Sigmoid colon (tissue), 7 donors: ENCODE data around the gene SP2. TPM values are rescaled to one million over a fixed set of nuclear protein-coding genes. Genes with fewer than 3 reads are reported as not detected.

Source experiments
- DNase-seq: peaks from one replicate; pipeline ENCODE4 v3.0.0-alpha.2; 2019
- H3K27ac ChIP-seq, 4 donors: fragments of 200-600 bp; sonication (generic); one replicate each; pipeline ENCODE4 v1.5.1; 2016 to 2019; ENCODE audit warnings: mild to moderate bottlenecking in 1 of 4
- H3K27me3 ChIP-seq, 3 donors: fragments of 200-600 bp; sonication (generic); one replicate each; pipeline ENCODE4 v1.5.1; 2019; ENCODE audit warnings: mild to moderate bottlenecking in 1 of 3
- H3K36me3 ChIP-seq, 4 donors: fragments of 200-600 bp; sonication (generic); one replicate each; pipeline ENCODE4 v1.5.1; 2016 to 2019
- H3K4me1 ChIP-seq, 4 donors: fragments of 200-600 bp; sonication (generic); one replicate each; pipeline ENCODE4 v1.5.1; 2017 to 2019
- H3K4me3 ChIP-seq, 4 donors: fragments of 200-600 bp; sonication (generic); one replicate each; pipeline ENCODE4 v1.5.1; 2017 to 2019; ENCODE audit warnings: mild to moderate bottlenecking in 2 of 4, moderate library complexity in 1 of 4
- H3K9me3 ChIP-seq, 4 donors: fragments of 200-600 bp in 3 of 4; sonication (generic) in 3 of 4; one replicate each; pipeline versions ENCODE4 v1.5.1 to v1.6.1; 2013 to 2019
- EP300 ChIP-seq, 4 donors: sonication (generic); formaldehyde crosslinking; IDR thresholded peaks; one replicate each; pipeline ENCODE4 v1.6.1; 2017; ENCODE audit warnings: antibody characterized with exemption in 4 of 4
- POLR2A ChIP-seq, 2 donors: fragments of 450-650 bp; IDR thresholded peaks; one replicate each; pipeline ENCODE4 v1.6.1; 2016; ENCODE audit warnings: antibody characterized with exemption in 2 of 2, mild to moderate bottlenecking in 2 of 2, moderate library complexity in 2 of 2
- POLR2AphosphoS5 ChIP-seq, 4 donors: sonication (generic); formaldehyde crosslinking; IDR thresholded peaks; one replicate each; pipeline ENCODE4 v1.6.1; 2017; ENCODE audit warnings: antibody characterized with exemption in 4 of 4
- WGBS, 2 donors: extraction: QIAGEN DNeasy Blood & Tissue Kit; methylation state at CpG; one replicate each; pipeline ENCODE4 v1.1.7; 2013; 5-methylcytosine and 5-hydroxymethylcytosine counted together
- intact Hi-C: fragments of 100-400 bp; cut with DNase I; formaldehyde crosslinking; loops from one replicate; pipeline ENCODE4 v1.15.1; 2023
- polyA plus RNA-seq, 3 donors: library from polyadenylated mRNA; stranded (reverse); fragments of 200-250 nt; gene quantifications; one replicate each; pipeline ENCODE4 v1.2.3, GENCODE V29; 2013
- total RNA-seq, 4 donors: library from RNA; depleted of rRNA; stranded (reverse); fragments of >200 nt; gene quantifications; one replicate each; pipeline ENCODE4 v1.1.0, GENCODE V29; 2016
- TF ChIP-seq, protein P1 (sequence below), 4 experiments: fragments of 450-650 bp in 3 of 4; fragments of 200-600 bp in 1 of 4; IDR thresholded peaks; one replicate each; pipeline ENCODE4 v1.5.1; 2016 to 2019; ENCODE audit warnings: antibody characterized with exemption in 4 of 4, mild to moderate bottlenecking in 3 of 4, moderate library complexity in 2 of 4
- donor health status: healthy with polysubstance abuse.
- donor health status: Bipolar disorder and iron deficiency.
- donor health status: healthy.

The SP2 gene
- total and polyA plus RNA-seq, 7 donors = 3.0 to 19.2 (median 8.3) TPM

DNA sequence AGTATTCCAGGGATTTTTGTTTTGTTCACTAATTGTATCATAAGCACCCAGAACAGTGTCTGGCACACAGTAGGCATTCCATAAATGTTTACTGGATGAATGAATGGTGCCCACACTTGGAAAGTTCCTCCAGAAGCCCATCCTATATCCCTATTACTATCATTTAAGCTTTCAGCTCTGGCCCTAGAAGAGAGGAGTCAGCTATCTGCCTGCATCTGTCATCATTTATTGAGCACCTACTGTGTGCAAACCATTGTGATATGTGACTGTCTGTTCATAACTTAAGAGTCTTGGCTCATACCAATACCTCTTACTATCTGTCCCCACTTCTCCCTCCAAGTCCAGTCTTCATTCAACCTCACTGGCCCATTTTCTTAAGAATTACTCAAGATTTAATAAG lies 25.0 kb upstream of the SP2 start:
- intact Hi-C loops = no loop called here
- TF ChIP-seq POLR2AphosphoS5 (IDR thresholded peaks at IDR 0.05) = no peak
- no peak for TF ChIP-seq POLR2A (IDR thresholded peaks at IDR 0.05)
- TF ChIP-seq, protein P1, sequence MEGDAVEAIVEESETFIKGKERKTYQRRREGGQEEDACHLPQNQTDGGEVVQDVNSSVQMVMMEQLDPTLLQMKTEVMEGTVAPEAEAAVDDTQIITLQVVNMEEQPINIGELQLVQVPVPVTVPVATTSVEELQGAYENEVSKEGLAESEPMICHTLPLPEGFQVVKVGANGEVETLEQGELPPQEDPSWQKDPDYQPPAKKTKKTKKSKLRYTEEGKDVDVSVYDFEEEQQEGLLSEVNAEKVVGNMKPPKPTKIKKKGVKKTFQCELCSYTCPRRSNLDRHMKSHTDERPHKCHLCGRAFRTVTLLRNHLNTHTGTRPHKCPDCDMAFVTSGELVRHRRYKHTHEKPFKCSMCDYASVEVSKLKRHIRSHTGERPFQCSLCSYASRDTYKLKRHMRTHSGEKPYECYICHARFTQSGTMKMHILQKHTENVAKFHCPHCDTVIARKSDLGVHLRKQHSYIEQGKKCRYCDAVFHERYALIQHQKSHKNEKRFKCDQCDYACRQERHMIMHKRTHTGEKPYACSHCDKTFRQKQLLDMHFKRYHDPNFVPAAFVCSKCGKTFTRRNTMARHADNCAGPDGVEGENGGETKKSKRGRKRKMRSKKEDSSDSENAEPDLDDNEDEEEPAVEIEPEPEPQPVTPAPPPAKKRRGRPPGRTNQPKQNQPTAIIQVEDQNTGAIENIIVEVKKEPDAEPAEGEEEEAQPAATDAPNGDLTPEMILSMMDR (IDR thresholded peaks at IDR 0.05) = no peak
- no peaks in the 10 kb centered on the region for H3K36me3 ChIP-seq
- H3K9me3 ChIP-seq = no peaks in the 10 kb centered on the region
- no peak overlapping the region for H3K4me3 ChIP-seq
- no peak for DNase-seq
- no peak overlapping the region for H3K27ac ChIP-seq
- H3K4me1 ChIP-seq = peaks cover 0 to 6% (median 2%) of the 10 kb centered on the region in 4 donors
- H3K27me3 ChIP-seq = peaks cover 7 to 86% (median 44%) of the 10 kb centered on the region in 3 donors

- no peaks in the 10 kb centered on the region for H3K36me3 ChIP-seq
Observed at GRCh38 chr17:47872019-47872650, 23.9 kb upstream of the SP2 start.

DNA sequence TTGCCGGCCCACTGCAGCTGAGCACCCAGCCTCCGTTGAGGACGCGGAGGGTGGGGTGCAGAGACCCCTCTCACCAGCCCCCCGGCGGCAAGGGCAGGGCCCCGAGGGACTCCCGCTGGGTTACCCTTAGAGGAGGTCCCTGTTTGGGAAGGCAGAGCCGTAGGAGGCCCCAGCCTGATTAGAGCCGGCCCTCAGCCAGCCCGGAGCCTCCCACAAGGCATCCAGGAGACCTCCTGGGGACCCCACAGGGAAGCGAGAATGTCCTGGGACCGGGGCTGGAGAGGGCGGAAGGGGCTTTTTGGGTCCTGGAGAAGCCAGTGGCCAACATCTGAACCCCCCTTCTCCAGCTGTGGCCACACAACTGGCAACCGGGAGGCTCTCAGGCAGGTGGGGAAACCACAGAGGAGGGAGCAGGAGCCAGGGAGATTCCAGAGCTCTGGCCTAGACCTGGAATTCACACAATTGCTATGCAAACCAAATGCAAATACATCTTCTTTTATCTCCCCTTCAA lies 23.3 kb upstream of the SP2 start:
- TF ChIP-seq EP300 (IDR thresholded peaks at IDR 0.05) (no peak), POLR2AphosphoS5 (IDR thresholded peaks at IDR 0.05) (no peak), POLR2A (IDR thresholded peaks at IDR 0.05) (no peak)
- TF ChIP-seq, protein P1 (IDR thresholded peaks at IDR 0.05) = no peak
- no peak overlapping the region for H3K27ac ChIP-seq
- DNase-seq = no peak
- peaks cover 0 to 6% (median 2%) of the 10 kb centered on the region in 4 donors for H3K4me1 ChIP-seq
- H3K36me3 ChIP-seq = no peaks in the 10 kb centered on the region
- 63 to 76% methylated on average over 15 of the region's 15 CpGs for WGBS, 2 donors
- H3K27me3 ChIP-seq = peaks cover 7 to 83% (median 47%) of the 10 kb centered on the region in 3 donors
- no peaks in the 10 kb centered on the region for H3K9me3 ChIP-seq
- no peak overlapping the region for H3K4me3 ChIP-seq
- intact Hi-C loops = no loop called here

More at GRCh38 chr17:47872019-47872650, 23.9 kb upstream of the SP2 start:
- intact Hi-C loops = no loop called here
- Histone ChIP-seq H3K27ac (no peak overlapping the region), H3K4me3 (no peak overlapping the region), H3K4me1 (peaks cover 0 to 6% (median 2%) of the 10 kb centered on the region in 4 donors), H3K27me3 (peaks cover 7 to 79% (median 47%) of the 10 kb centered on the region in 3 donors), H3K9me3 (no peaks in the 10 kb centered on the region)
- WGBS, 2 donors = 37 to 72% methylated on average over 29 of the region's 29 CpGs
- DNase-seq = no peak
- TF ChIP-seq, protein P1 (IDR thresholded peaks at IDR 0.05) = no peak
- TF ChIP-seq EP300 (IDR thresholded peaks at IDR 0.05) = no peak
- no peak for TF ChIP-seq POLR2AphosphoS5 (IDR thresholded peaks at IDR 0.05)
- no peak for TF ChIP-seq POLR2A (IDR thresholded peaks at IDR 0.05)

DNA sequence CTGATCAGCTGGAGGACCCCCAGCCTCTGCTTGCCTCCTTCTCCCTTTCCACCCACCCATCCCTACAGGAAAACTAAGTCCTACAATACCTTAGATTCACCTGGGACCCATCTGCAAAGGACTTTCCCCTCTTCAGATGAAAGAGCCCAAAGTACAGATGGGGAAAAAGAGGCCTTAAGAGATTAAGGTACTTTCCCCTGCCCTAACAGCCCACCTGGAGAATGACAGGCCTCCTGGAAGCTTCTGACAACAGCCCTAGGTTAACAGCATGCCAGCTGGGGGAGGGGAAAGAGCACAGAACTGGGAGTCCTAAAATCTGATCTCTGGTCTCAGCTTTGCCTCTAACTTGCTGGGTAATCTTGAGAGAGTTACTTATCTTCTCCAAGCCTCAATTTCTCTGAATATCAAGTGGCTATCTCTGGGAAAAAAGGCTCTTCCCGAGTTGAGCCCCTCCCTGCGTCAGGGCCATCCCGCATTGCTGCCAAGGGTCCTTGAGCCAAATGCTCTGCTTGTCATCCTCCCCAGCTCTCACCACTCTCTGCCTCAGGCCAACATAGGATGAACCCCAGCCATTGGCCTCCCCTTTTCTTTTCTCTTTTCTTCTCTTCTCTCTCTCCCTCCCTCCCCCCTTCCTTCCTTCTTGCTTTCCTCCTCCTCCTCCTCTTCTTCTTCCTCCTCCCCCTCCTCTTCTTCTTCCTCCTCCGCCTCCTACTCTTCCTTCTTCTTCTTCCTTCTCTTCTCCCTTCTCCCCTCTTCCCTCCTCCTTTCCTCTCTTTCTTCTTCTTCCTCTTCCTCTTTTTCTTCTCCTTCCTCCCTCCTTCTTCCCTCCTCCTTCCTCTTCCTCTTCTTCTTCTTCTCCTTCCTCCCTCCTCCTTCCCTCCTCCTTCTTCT lies 22.6 kb upstream of the SP2 start:
- H3K27me3 ChIP-seq = peaks cover 7 to 82% (median 47%) of the 10 kb centered on the region in 3 donors
- intact Hi-C loops = no loop called here
- H3K36me3 ChIP-seq = no peaks in the 10 kb centered on the region
- DNase-seq = no peak
- H3K4me1 ChIP-seq = peaks cover 0 to 6% (median 2%) of the 10 kb centered on the region in 4 donors
- no peak overlapping the region for H3K27ac ChIP-seq
- 68 to 78% methylated on average over 4 of the region's 4 CpGs for WGBS, 2 donors
- no peaks in the 10 kb centered on the region for H3K9me3 ChIP-seq
- no peak overlapping the region for H3K4me3 ChIP-seq
- no peak for TF ChIP-seq POLR2A (IDR thresholded peaks at IDR 0.05)
- TF ChIP-seq, protein P1 (IDR thresholded peaks at IDR 0.05) = no peak
- no peak for TF ChIP-seq POLR2AphosphoS5 (IDR thresholded peaks at IDR 0.05)
- TF ChIP-seq EP300 (IDR thresholded peaks at IDR 0.05) = no peak
